ENCODE data around the gene F10. TPM values are rescaled to one million over a fixed set of nuclear protein-coding genes. Genes with fewer than 3 reads are reported as not detected.

Gene F10
- polyA plus RNA-seq, 1 donor: 19.5 TPM

DNA sequence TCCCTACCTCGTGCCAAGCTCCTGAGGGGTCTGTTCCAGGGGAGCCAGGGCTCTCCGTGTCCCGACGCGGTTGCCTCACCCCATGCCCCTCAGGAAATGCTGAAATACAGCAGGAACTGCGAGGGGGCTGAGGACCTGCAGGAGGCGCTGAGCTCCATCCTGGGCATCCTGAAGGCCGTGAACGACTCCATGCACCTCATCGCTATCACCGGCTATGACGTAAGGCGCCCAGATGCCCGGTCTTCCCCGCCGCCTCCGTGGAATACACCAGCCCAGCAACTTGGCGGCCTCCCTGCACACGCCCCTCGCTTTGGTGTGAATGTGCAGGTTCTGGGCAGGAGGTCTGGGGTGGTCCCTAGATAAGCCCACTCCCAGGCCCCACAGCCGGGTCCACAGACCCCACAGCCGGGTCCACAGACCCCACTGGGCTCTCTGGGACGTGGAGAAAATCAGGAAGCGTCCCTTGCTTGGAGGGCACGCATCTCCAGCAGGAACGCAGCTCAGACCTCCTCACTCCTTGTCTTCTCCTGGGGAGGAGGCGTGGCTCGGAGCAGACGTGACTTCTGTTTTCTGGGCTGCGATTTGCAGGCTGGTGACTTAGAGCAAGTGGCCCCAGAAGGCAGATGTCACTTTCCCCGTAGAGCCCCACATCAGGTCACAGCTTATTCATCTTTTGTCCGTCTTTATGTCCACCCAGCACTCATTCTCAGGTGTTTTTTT lies 36.4 kb upstream of the F10 start:
- no peak for DNase-seq

DNA sequence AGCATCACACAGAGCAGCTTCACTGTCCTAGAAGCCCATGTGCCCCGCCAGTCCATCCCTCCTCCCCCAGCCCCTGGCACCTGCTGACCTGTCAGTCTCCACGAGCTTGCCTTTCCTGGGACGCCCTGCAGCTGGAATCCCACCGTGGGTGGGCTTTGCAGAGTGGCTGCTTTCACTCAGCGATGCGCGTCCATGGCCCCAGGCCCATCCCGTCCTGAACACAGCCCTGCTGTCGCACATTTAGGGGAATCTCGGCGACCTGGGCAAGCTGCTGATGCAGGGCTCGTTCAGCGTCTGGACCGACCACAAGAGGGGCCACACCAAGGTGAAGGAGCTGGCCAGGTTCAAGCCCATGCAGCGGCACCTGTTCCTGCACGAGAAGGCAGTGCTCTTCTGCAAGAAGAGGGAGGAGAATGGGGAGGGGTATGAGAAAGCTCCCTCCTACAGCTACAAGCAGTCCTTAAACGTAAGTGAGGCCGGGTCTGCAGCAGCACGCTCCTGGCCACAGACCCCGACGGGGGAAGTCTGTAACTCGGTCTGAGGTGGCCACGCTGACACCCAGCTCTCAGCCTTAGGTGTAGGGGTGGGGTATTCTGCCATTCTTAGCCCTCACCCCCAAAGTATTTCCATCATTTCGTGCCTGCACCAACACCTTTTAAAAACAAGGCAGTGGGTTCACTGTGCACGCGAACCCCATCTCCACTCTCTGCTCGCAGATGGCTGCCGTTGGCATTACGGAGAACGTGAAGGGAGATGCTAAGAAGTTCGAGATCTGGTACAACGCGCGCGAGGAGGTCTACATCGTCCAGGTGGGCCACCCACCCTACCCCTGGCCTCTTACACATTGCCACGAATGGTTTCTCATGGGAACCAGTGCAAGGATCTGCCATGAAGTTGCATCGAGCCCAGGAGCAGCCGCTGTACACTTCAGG lies 35.3 kb upstream of the F10 start:
- DNase-seq: no peak

DNA sequence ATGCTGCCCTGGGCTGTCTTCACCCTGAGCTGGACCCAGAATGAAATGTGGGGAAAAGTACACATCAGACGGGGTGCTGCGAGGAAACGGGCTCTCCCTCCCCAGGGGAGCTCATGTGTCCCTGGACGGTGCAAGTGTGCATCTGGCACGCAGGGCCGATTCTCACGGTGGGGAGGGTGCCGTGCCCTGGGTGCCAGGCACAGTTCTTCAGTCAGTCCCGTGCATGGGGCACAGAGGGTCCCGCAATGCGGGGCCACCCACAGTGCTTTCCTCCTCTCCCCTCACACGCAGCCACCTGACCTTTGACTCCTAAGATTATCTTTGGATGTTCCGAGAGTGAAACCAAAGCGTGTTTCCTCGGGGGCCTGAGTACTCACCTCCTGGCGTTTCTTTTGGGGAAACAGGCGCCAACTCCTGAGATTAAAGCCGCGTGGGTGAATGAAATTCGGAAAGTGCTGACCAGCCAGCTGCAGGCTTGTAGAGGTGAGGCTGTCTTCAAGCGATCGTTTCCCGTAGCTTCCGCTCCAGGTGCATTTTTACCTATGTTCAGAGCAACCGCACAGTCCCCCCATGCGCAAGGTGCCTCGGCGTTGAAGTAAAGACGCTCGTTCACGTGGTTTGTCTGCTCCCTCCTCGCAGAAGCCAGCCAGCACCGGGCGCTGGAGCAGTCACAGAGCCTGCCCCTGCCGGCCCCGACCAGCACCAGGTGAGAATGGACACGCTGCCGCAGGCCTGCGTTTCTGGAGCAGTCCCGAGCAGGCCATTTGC lies 34.5 kb upstream of the F10 start:
- DNase-seq: no peak

DNA sequence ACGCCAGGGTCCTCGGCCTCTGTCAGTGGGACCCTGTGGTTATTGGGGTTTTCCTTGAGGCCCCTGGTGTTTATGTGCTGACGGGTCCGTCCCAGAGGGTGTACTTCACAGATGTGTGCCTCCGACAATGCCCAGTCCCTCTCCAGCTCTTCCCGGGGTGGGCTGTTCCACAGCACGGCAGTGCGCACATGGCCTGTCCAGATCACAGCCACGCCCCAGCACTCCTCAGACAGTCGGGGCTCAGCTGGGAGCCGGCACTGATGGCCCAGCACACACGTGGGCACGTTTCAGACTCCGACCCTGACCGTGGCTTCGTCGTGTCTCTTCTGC lies 33.9 kb upstream of the F10 start:
- no peak for DNase-seq

DNA sequence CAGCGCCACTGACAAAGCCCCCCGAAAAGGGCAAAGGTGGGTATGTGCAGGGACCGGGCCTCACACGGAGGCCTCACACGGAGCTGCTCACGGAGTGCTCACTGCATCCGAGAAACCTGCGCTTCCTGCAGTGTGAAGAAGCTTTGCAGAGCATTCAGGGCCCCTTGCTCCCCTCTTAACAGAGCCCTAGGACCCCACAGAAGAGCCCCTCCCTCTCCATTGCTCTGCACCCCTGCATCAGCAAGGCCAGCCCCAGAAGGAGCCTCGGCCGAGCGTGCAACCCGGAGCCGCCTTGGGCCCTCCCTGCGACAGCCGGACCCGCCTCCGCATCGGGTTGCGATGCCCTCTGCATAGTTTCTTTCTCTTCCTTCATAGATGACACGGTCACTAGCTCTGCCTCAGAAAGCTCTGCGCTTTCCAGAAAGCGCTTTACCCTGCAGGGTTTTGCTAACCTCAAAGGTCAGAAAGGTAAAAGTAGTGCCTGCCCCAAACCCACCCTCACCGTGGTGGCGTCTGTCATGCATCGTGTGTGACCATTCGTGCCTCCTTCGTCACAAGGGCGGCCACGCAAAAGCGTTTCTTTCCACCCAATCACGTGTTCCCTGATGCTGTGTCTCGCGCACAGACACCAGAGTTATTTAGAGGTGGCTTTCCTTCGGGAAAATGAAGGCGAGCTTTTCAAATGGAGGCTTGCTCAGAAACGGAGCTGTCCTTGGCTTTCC lies 32.7 kb upstream of the F10 start:
- DNase-seq: peak; percentile 32

DNA sequence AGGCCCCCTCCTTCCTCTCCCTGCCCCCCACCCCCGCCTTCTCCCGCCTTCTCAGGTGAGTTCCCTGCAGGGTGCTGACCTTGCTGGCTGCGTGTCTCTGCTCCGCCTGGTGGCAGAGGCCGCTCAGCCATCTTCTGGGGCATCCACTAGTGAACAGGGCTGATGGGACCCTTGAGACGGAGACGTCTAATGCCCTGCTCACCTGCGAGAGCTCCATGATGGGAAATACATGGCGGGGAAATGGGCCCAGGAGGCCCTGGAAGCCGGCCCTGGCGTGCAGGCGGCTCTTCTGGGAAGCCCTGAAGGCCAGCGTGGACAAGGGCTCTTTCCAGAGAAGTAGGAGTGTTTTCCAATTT lies 32.2 kb upstream of the F10 start:
- DNase-seq: no peak

DNA sequence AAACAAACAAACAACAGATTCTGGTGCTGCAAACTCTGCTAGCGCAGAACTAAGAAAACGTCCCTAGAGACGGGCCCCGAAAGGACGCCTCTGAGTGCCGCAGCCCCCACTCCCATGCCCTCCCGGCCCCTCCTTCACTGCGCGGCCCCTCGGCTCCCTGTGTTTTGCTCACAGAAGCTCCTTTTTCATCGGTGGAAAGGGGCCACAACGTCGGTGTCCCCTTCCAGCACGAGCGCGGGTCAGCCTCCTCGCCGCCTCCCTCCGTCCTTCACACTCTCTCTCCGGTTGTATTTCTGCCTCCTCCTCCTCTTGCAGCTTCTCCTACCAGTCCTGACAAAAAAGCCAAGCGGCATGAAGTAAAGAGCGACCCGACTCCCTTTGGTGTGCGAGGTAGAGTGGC lies 31.8 kb upstream of the F10 start:
- no peak for DNase-seq

DNA sequence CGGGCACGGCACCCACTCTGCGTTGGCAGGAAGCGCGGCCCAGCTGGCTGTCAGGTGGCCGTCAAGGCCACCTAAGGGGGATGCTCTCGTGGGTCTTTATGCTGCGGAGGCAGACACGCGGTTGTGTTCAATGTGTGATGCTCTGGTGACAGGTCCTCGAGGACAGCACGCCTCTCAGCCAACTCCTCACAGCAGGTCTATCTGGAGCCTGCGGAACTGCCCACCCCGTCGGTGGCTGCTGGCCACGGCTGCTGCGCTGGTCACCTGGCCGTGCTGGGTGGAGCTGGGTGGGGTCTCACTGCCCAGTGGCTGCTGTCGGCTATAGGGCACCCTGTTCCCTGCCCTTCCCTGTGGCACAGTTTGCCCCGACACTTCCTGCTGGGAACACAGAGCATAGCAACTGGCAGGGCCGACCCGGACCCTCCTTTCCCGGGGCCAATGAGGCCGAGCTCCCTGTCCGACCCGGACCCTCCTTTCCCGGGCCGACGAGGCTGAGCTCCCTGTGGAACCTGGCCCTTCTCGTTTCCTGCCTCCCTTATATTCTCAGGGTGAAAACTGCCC lies 31.3 kb upstream of the F10 start:
- DNase-seq: no peak

DNA sequence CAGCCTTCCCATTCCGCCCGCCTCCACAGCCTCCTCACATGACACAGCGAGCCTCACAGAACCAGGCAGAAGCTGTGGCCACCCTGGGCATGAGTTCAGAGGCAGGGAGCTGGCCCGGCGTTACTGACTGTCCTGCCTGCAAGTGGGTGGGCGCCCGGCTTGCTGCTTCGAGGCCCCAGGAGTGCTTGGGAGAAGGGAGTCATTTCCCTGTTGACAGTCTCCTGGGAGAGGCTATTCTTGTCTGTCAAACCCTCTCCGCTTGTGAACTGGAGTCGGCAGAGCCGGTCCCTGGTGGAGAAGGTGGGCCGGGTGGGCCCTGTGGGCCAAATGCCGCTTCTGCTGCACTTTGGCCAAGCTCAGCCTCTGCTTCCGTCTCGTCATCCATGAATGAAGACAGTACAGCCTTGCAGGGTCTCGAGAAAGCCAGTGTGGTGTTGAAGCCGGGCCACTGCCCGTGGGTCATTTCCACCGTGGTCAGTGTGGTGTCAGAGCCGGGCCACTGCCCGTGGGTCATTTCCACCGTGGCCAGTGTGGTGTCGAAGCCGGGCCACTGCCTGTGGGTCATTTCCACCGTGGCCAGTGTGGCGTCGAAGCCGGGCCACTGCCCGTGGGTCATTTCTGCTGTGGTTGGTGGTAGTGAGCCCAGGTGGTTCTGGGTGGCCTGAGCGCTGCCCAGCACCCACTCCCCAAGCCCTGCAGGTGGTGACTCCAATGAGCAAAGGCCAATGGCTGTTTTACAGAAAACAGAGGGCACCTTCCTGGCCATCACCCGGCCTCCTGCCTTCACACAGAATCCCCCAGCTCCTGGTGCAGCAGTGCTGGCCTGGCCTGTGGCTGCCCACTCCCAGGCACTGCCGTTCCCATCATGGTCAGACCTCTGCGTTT lies 30.5 kb upstream of the F10 start:
- DNase-seq: no peak

DNA sequence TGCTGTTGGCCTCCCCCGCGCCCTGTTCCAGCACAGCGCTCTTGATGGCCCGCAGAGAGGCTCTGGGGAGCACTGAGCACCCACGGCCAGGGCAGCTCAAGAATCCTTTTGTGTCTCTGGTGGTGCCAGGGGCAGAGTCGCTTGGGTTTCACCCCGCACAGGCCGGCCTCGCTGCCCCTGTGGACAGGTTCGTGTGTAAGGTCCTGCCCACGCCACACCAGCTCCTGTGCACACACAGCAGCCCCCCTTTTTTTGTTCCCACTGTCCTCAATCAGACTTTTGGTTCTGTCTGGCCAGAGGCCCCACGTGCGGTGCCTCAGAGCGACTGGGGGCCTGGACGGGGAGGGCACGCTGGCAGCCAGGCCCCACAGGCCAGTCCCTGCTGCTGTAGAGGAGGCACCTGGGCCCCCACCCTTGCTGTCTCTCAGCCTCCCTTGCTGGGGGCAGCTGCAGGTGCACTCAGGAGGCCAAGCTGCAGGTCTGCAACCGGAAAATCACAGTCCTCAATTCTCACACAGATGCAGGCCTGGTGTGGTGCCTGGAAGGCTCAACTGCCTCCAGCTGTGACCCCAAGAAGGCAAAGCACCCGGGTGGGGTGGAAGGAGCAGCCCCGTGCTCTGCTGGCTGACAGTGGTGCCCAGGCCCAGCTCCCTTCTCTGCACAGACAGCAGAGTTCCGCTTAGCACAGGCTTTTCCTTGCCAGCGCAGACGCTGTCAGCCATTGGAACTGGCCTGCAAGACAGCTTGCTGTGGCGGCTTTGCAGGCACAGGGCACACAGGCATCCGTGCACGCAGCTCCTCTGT lies 29.6 kb upstream of the F10 start:
- no peak for DNase-seq

DNA sequence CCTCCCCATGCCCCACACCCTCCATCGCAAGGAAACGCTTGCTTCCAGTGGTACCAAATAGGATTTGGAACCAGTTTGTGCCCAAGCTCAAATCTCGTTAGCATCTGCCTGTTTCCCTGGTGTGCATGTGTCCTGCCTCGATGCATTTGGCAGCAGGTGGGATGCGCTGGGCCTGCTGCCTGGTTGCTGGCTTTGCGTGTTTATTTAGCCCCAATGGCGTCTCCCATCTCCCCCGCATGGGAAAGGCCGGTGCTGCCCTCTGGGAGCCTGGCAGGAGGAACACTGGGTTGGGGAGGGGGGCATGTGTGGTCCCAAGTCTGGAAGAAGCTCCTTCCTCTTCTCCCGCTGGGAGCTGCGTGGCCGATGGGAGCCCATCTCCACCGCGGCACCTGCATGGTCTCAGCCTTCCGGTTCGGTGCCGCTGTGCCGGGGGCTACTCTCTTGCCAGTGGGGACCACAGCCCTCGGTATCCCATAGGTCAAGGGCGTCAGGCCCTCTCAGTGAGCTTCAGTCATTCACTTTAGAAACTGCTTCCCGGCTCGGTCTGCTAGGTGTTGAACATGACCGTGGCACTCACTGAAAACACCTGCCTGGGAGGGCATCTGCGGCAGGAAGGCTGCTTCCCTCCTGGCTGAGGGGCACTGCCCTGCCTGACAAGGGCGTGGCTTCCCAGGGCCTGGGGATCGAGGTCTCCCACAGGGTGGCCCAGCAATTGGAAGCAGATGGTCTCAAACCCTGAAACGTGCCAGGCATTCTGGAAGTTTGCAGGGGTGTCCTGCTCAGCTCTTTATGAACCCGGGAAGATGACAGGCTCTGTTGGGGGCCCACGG lies 28.8 kb upstream of the F10 start:
- DNase-seq: no peak

DNA sequence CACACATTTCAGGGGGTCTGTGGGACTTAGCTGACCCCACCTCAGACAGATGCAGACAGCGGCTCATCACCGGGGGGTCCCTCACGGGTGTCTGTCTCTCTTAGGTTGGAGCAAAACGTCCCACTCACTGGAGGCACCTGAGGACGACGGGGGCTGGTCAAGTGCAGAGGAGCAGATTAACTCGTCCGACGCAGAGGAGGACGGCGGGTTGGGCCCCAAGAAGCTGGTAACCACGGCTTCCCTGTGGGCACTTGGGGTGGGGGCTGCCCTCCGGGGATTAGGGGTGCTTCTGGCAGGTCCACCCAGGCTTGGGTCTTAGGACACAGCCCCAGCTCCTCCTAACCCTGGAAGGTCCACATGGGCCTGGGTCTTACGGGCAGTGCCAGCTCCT lies 28.2 kb upstream of the F10 start:
- DNase-seq: no peak

DNA sequence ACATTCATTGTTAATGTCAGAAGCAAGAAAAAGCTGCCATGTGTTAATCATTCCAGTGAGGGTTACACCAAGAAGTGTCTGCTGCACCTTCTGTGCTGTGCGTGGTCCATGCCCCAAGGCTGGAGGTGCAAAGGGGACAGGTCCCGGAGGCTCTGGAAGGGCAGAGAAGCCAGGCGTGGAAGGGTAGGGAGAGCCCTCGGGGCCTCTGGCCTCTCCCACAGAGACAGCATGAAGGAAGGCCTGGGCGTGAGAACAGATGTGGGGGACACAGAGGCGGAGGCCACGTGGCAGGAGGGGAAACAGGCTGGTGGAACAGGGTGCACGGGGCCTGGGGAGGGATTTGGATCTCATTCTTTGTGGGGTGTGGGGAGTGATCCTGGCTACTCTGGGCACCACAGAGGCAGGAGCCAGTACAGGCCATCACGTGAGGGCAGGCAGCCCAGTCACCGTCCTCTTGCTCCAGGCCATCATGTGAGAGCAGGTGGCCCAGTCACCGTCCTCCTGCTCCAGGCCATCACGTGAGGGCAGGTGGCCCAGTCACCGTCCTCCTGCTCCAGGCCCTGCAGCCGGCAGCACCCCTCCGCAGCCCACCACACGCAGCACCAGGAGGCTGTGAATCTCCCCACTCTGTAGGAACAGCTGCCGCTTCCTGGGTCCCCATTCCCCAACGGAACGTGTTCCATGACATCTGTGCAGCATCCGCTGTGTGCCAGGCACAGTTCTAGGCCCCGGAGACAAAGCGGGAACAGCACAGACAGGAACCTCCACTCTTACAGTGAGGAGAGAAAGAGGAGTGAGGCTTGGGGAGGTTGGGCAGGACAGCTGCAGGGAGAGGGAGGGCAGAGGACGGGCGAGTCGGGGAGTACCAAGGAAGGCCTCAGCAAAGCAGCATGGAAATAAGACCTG lies 27.2 kb upstream of the F10 start:
- no peak for DNase-seq

DNA sequence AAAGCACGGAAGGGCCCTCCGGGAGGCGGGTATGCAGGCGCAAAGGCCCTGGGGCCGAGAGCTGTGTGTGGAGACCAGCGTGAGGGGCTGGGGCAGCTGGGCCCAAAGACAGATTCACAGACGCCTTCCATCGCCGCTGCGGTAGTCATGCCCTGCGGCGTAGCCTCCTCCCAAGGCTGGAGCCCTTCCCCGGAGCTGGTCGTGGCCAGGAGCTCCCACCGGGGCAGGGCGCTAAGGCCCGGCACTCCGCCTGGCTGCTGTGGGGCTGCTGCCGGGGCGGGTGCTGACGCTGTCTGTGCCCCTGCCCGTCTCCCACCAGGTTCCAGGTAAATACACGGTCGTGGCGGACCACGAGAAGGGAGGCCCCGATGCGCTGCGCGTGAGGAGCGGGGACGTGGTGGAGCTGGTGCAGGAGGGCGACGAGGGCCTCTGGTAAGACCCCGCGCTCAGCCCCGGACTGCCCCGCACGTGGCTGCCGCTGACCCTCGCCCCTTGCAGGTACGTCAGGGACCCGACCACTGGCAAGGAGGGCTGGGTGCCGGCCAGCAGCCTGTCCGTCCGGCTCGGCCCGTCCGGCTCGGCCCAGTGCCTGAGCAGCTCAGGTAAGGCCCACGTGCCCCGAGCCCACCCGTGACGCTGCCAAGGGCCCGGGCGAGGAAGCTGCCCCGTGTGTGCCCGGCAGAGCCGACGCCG lies 26.4 kb upstream of the F10 start:
- DNase-seq: no peak

DNA sequence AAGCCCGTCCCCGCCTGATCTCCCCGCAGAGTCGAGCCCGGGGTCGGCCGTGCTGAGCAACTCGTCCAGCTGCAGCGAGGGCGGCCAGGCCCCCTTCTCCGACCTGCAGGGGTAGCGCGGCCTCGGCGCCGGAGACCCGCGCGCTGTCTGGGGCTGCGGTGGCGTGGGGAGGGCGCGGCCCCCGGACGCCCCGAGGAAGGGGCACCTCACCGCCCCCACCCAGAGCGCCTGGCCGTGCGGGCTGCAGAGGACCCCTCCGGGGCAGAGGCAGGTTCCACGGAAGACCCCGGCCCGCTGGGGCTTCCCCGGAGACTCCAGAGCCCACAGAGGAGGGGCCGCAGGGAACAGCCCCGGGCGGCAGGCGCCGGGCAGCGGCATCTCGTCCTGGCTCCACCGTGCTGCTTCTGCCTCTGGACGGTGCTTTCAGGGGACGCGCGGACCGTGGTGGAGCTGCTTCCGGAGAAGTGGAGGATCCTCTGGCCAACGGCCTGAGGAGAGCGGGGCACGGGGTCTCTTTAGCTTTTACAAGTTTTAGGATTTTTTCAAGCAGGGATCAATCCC lies 25.8 kb upstream of the F10 start:
- DNase-seq: no peak

DNA sequence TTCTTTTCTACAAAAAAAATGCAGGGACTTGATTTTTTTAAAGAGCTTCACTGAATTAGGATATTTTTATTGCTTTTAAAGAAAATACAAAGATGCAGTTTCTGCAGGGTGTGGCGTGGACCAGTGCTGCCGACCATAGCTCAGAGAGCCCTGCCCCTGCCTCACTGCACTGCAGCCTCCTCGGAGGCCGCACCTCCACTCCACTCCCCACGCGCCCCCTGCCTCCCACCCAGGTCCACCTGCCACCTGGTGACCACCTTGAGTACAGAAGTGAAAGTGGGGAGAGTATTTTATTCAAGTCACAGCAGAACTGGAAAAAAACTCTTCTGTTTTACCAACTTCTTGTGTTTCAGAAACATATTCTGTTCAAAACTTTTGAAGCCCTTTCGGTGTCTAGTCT lies 24.9 kb upstream of the F10 start:
- DNase-seq: no peak

DNA sequence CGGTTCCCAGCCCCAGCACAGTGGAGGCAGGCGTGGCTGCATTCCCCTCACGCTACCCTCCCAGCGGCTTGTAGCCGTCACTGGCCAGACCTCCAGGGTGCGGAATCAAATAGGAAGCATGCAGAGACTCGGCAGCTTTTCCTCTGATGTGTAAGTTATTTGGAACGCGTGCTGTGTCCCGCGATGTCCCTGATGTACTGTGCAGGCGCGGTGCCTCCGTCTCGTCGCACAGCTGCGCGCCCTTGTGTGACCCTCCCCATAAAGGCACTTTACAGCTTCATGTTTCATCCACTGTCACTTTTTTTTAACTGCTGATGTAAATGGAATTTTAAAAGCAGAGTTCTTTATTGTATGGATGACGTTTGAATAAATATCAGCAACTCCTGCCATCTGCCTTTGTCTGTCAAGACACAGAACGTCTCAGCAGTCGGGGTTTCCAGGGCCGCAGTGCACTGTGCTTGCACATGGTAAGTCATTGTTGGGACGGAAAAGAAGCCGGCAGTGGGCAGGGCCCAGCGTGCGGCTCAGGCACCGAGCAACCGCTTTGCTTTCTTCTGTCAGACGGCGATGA lies 24.4 kb upstream of the F10 start:
- peak; percentile 18 for DNase-seq
